ENCODE results near the gene PA2G4. TPM values are rescaled to one million over a fixed set of nuclear protein-coding genes. Genes with fewer than 3 reads are reported as not detected.

PA2G4 gene
- total RNA-seq, 1 experiment from 2014 or later = 205 TPM

DNA sequence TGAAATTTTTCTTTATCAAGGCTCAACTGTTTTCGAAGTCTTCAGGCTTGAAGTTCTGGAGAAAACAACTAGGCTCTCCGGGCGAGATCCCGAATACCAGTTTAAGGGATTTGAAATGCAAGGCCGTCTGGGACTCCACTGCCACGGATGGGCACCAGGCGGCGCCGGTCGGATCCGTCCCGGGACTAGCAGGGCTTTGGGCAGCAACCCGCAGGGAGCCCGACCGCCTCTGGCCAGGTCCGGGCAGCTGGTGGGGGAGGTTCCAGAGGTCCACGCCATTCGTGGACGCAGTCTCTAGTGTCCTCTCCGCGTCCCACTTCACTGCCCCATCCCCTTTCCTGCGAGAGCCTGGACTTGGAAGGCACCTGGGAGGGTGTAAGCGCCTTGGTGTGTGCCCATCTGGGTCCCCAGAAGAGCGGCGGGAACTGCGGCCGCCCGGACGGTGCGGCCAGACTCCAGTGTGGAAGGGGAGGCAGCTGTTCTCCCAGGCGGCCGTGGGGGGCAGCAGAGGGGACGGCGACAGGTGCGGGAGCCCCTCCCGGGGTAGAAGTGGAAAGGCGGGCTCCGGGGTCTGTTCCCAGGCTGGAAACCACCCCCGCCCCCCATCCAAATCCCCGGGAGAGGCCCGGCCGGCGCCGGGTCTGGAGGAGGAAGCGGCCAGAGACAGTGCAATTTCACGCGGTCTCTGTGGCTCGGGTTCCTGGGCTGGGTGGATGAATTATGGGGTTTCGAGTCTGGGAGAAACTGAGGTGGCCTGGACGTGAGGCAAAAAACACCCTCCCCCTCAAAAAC, 25.2 kb upstream of the PA2G4 start:
- no peaks in the 10 kb centered on the region for H3K27me3 Mint-ChIP-seq (ENCODE audit: insufficient read depth, unreplicated experiment)
- H3K4me1 Mint-ChIP-seq (ENCODE audit: insufficient read depth, unreplicated experiment) = no peaks in the 10 kb centered on the region
- BruUV-seq (replicated peaks) = no TSS peak
- ChIA-PET CTCF (interaction anchor here (0.6 to 2.5 kb wide), 14 partner anchors 14 to 298 kb away, joined by 3 to 12 read pairs (median 3); partner anchors contain the start of genes PA2G4 and ZC3H10), POLR2A (interaction anchor here (0.7 to 3.0 kb wide), 10 partner anchors 18 to 82 kb away, joined by 3 to 66 read pairs (median 6); partner anchors contain the start of genes ESYT1, PA2G4, RPL41 and SUOX)
- H3K4me3 Mint-ChIP-seq (ENCODE audit: unreplicated experiment) = peak overlapping the region; percentile 87
- no peaks in the 10 kb centered on the region for H3K36me3 Mint-ChIP-seq (ENCODE audit: insufficient read depth, unreplicated experiment)
- H3K9me3 Mint-ChIP-seq (ENCODE audit: unreplicated experiment) = no peaks in the 10 kb centered on the region
- intact Hi-C loops (cut with micrococcal nuclease) = loop anchor here (1.0 to 2.0 kb wide), 4 partner anchors 24 to 82 kb away; partner anchors contain the start of genes RPL41 and SUOX
- peak; percentile 85 for DNase-seq (ENCODE audit: unreplicated experiment)
- no peak overlapping the region for H3K27ac Mint-ChIP-seq (ENCODE audit: low read depth, unreplicated experiment)
- TF ChIP-seq, protein P1, sequence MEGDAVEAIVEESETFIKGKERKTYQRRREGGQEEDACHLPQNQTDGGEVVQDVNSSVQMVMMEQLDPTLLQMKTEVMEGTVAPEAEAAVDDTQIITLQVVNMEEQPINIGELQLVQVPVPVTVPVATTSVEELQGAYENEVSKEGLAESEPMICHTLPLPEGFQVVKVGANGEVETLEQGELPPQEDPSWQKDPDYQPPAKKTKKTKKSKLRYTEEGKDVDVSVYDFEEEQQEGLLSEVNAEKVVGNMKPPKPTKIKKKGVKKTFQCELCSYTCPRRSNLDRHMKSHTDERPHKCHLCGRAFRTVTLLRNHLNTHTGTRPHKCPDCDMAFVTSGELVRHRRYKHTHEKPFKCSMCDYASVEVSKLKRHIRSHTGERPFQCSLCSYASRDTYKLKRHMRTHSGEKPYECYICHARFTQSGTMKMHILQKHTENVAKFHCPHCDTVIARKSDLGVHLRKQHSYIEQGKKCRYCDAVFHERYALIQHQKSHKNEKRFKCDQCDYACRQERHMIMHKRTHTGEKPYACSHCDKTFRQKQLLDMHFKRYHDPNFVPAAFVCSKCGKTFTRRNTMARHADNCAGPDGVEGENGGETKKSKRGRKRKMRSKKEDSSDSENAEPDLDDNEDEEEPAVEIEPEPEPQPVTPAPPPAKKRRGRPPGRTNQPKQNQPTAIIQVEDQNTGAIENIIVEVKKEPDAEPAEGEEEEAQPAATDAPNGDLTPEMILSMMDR (IDR thresholded peaks at IDR 0.05; ENCODE audit: unreplicated experiment) = peak; percentile 60

DNA sequence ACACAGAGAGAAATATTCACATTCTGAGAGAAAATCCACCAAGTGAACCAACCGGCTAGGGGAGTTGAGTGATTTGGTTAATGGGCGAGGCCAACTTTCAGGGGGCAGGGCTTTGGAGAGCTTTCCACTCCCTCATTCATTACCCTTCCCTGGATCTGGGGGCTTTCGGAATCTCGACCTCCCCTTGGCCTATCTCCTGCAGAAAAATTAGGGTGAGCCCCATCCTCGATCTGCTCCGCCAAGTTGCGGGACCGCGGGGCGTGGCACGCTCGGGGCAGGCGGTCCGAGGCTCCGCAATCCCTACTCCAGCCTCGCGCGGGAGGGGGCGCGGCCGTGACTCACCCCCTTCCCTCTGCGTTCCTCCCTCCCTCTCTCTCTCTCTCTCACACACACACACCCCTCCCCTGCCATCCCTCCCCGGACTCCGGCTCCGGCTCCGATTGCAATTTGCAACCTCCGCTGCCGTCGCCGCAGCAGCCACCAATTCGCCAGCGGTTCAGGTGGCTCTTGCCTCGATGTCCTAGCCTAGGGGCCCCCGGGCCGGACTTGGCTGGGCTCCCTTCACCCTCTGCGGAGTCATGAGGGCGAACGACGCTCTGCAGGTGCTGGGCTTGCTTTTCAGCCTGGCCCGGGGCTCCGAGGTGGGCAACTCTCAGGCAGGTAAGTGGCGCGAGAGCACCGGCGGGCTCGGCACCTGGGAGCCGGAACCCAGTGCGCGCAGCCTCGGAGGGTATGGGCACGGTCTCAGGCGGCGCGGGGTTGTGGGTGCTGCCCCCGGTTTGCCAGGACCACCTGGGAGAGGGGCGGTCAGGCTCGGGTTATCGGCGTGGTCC, 24.4 kb upstream of the PA2G4 start, which contains the start of gene ERBB3:
TSS of gene ERBB3 (plus strand) at position 443 of the 833 bp plus-strand sequence. CDS start at position 579, 136 bp downstream.
- intact Hi-C loops (cut with micrococcal nuclease) = loop anchor here (1.0 to 2.0 kb wide), 4 partner anchors 23 to 83 kb away; partner anchors contain the start of genes RPL41 and SUOX
- Mint-ChIP-seq H3K27me3 (ENCODE audit: insufficient read depth, unreplicated experiment) (no peaks in the 10 kb centered on the region), H3K4me1 (ENCODE audit: insufficient read depth, unreplicated experiment) (no peaks in the 10 kb centered on the region), H3K27ac (ENCODE audit: low read depth, unreplicated experiment) (no peak within 1 kb of the TSS), H3K36me3 (ENCODE audit: insufficient read depth, unreplicated experiment) (no peaks in the 10 kb centered on the region), H3K4me3 (ENCODE audit: unreplicated experiment) (peak within 1 kb of the TSS; percentile 87), H3K9me3 (ENCODE audit: unreplicated experiment) (no peaks in the 10 kb centered on the region)
- peak; percentile 89 for DNase-seq (ENCODE audit: unreplicated experiment)
- ChIA-PET POLR2A (interaction anchor here (0.6 to 3.0 kb wide), 10 partner anchors 19 to 117 kb away, joined by 3 to 66 read pairs (median 6); partner anchors contain the start of genes ESYT1, PA2G4, RPL41 and SUOX), CTCF (interaction anchor here (0.6 to 2.5 kb wide), 20 partner anchors 12 to 260 kb away, joined by 3 to 12 read pairs (median 4); partner anchors contain the start of genes PA2G4, RPL41 and ZC3H10)
- no TSS peak for BruUV-seq (replicated peaks)
- TF ChIP-seq, protein P1 (IDR thresholded peaks at IDR 0.05; ENCODE audit: unreplicated experiment) = no peak

DNA sequence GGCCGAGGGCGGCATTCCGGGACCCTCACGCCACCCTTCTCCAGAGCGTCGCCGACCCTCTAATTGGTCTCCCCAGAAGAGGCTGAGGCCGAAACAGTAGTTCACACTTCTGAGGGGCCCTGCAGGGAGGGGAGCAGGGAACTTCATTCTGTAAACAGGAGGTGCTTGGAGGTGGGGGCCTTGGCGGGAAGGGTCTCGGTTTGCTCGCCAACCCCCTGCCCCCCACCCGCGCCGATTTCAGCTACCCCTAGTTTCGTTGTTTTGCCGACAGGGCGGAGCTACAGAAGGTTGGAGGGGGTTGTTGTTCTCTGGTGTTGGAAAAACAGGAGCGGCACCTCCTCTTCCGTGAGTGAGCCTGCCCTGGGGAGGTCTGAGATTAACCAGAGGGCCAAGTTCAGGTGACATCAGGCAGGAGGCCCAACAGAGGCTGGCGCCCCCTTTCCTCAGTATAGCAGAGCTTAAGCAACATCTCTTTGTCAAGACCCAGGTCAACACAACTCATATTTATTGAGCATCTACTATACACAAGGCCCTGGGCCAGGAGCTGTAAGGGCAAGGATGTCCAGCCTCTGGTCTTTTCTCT, 23.7 kb upstream of the PA2G4 start:
- TF ChIP-seq, protein P1 (IDR thresholded peaks at IDR 0.05; ENCODE audit: unreplicated experiment) = no peak
- no TSS peak for BruUV-seq (replicated peaks)
- POLR2A ChIA-PET = interaction anchor here (0.6 to 3.0 kb wide), 10 partner anchors 14 to 116 kb away, joined by 3 to 66 read pairs (median 4); partner anchors contain the start of genes ESYT1, PA2G4 and ZC3H10
- DNase-seq (ENCODE audit: unreplicated experiment) = peak; percentile 30
- H3K36me3 Mint-ChIP-seq (ENCODE audit: insufficient read depth, unreplicated experiment) = no peaks in the 10 kb centered on the region
- intact Hi-C loops (cut with micrococcal nuclease) = no loop called here
- H3K9me3 Mint-ChIP-seq (ENCODE audit: unreplicated experiment) = no peaks in the 10 kb centered on the region
- CTCF ChIA-PET = interaction anchor here (0.6 to 1.6 kb wide), 10 partner anchors 11 to 166 kb away, joined by 3 to 7 read pairs (median 4); partner anchors contain the start of genes RPL41 and ZC3H10
- H3K4me3 Mint-ChIP-seq (ENCODE audit: unreplicated experiment) = peak overlapping the region; percentile 87
- no peaks in the 10 kb centered on the region for H3K4me1 Mint-ChIP-seq (ENCODE audit: insufficient read depth, unreplicated experiment)
- no peak overlapping the region for H3K27ac Mint-ChIP-seq (ENCODE audit: low read depth, unreplicated experiment)
- H3K27me3 Mint-ChIP-seq (ENCODE audit: insufficient read depth, unreplicated experiment) = no peaks in the 10 kb centered on the region

Measured in MCF 10A (cell line).